SKM-1 treated with dmso at 0.1 percent for 144 hours (cell line): Measurements from ENCODE around the gene FLRT1.

ENCODE experiments used
- DNase-seq: peaks from one replicate; lab custom pipeline; 2025; ENCODE audit not compliant: unreplicated experiment; lab: John Stamatoyannopoulos, UW

The FLRT1 gene

GRCh38 chr11:64035576-64035975 is at the start of gene FLRT1:
TSS of gene FLRT1 (plus strand) at chr11:64035931. CDS start at chr11:64116268, 80,337 bp downstream.
- no peak for DNase-seq

- DNase-seq, result peak; percentile 90
Measured at GRCh38 chr11:63986156-63986931, 49.4 kb upstream of the FLRT1 start, which contains the start of gene OTUB1. TSS of gene OTUB1 (plus strand) at chr11:63986438. CDS start at chr11:63986457, 19 bp downstream.

DNA sequence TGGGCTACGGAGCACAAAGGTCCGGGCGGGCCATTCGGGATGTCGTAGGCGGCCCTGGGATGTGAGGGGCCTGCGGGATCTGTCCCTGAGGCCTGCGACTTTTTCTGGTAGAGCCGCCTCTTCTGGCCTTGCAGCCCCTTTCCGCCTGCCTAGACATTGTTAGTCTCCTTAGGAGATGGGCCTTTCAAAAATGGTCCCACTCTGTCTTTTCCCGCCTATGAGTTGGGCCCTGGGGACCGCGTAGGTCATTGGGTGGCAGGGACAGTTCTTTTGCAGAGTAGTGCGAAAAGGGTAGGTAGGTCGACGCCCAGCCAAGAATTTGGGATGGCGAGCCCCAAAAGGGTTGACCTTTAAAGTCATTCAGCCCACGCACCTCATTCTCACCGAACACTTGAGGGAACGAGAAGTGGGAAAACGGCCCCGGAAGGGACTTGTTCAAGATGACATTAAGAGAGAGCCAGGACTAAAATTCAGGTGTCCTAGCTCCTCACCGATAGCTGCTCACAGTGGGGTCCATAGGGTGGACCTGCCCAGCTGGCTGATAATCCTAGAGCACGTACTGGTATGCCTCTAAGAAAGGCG is 48.7 kb upstream of the FLRT1 start:
- DNase-seq, result no peak

DNA sequence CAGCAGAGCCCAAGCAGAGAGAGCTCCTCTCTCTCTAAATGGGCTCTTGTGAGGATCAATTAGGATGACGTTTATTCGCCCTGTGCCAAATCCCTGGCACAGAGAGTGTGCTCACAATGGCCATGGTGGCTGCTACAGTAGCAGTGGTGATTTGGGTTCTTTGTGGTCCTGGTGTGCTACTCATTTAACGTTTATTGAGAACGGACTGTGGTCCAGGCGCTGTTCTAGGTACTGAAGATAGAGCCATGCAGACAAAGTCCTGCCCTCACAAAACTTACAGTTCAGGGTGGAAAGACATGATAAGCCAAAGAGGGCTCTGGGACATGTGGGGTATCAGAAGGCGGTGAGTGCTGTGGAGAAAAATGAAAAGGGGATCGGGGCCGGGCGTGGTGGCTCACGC is 44.2 kb upstream of the FLRT1 start:
- DNase-seq, result no peak

DNA sequence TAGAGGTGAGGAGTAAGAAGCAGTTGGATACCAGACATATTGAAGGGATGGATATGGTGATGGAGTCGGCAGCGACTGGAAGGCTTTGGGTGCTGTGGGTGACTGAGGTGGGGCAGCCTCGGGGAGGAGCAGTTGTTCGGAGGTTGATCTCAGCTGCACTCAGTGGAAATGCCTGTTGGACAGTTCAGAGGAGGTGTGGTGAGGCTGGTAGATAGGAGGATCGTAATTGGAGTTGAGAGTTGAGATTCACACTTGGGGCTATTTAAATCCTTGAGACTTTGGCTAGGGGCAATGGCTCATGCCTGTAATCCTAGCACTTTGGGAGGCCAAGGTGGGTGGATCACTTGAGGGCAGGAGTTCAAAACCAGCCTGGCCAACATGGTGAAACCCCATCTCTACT is 42.6 kb upstream of the FLRT1 start:
- DNase-seq, result no peak

- no peak for DNase-seq
Measured at GRCh38 chr11:63993993-63994392, 41.7 kb upstream of the FLRT1 start.

- DNase-seq, result no peak
Measured at GRCh38 chr11:63996512-63996911, 39.2 kb upstream of the FLRT1 start.

DNA sequence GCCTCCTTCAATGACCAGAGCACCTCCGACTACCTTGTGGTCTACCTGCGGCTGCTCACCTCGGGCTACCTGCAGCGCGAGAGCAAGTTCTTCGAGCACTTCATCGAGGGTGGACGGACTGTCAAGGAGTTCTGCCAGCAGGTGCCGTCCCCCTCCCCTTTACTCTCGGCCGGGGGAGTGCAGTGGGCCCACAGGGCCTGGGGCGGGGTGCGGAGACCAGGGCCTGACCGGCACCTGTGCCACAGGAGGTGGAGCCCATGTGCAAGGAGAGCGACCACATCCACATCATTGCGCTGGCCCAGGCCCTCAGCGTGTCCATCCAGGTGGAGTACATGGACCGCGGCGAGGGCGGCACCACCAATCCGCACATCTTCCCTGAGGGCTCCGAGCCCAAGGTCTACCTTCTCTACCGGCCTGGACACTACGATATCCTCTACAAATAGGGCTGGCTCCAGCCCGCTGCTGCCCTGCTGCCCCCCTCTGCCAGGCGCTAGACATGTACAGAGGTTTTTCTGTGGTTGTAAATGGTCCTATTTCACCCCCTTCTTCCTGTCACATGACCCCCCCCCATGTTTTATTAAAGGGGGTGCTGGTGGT is 38.5 kb upstream of the FLRT1 start:
- DNase-seq, result no peak

GRCh38 chr11:63997801-63998337 is 37.9 kb upstream of the FLRT1 start:
- no peak for DNase-seq

DNA sequence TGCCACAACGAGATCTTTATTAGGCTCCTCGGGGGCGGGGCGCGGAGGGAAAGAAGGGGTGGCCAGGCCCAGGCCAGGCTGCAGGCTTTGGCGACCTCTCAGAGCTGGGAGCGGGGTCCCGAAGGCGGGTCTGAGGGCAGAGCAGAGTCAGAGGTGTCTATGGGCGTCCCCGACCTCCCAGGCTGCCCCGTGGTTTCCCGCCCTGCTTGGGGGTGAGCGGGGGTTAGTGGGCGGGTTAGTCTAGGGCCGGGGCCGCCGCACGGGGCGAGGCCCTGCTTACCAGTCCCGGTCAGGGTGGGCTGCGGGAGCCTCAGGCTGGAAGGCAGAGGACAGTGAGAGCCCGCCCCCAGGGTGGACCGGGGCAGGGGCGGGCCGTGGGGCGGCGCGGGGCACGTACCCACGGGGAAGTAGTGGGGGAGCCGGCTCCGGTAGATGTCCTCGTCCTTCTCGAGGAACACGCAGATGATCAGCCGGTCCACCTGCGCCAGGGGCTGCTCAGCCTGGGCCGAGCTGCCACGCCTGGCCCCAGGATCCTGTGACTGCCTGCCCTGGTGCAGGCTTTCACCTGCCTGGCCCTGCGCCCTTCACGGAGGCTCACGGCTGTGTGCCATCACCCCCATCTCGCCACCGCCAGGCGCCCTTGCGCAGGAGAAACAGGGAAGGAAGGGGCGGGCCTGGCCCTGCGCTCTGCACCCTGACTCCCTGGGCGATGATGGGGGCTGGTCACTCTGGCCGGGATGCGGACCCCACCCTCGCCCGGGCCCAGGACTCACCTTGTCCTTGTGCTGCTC is 37.0 kb upstream of the FLRT1 start:
- no peak for DNase-seq

- no peak for DNase-seq
Measured at GRCh38 chr11:63999349-64000025, 36.2 kb upstream of the FLRT1 start.

- no peak for DNase-seq
Measured at GRCh38 chr11:64000026-64000739, 35.5 kb upstream of the FLRT1 start.

- DNase-seq, result no peak
Measured at GRCh38 chr11:64000740-64001483, 34.8 kb upstream of the FLRT1 start.

- DNase-seq, result no peak
Measured at GRCh38 chr11:64001484-64002420, 34.0 kb upstream of the FLRT1 start.

GRCh38 chr11:64003807-64004589 is 31.7 kb upstream of the FLRT1 start:
- DNase-seq, result no peak

- no peak for DNase-seq
Measured at GRCh38 chr11:64004590-64004984, 31.1 kb upstream of the FLRT1 start.

DNA sequence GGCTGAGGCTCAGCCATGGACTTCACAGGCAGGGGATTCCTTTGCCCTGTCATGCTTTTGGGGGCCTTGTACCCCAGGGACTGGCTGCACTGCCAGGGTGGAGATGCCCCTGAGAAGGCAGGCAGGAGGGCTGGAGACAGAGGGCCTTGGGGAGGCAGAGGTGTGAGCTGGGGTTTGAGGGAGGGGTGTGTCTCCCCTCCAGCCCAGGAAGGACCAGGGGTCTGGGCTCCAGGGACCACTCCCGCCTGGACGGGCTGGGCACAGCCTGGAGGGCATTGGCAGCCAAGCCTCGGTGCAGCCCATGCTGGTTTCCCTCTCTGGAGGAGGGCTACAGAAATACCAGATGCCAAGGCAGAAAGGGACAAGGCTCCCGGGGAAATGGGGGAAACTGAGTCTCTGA is 30.0 kb upstream of the FLRT1 start:
- DNase-seq, result no peak
